ENCODE data around the gene SAMHD1.
A peak's percentile ranks its signal among the peaks of the same experiment; 100 is the strongest.

SAMHD1 gene

DNA sequence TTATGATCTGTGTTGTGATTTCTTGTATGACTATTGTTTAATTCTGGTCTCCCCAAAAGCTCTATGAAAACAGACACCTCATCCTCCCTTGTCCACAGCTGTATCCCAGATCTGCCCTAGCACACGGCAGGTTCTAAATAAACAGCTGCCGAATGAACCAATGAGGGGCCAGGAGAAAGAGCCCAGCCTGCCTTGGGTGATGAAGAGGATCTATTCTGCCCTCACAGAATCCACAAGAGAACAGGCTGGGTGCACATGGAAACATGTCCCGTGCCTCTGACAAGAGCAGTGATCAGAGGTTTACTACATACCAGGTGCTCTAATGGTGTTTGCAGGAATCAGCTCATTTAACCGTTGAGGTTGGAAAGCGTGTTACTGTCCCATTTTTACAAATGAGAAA lies 91.2 kb downstream of the SAMHD1 start:
- Histone ChIP-seq H3K4me3 (ENCODE audit: low read depth in 1 of 2, low read length in 2 of 2) (peak overlapping the region in 1 of 2 donors; percentile 10), H3K9me3 (ENCODE audit: control insufficient read depth in 1 of 2, low read length in 2 of 2) (no peaks in the 10 kb centered on the region), H3K27me3 (ENCODE audit: low read depth, low read length) (no peaks in the 10 kb centered on the region), H3K4me1 (ENCODE audit: control insufficient read depth in 1 of 2, insufficient read depth in 2 of 2, low read length in 2 of 2) (peaks cover 37 to 58% of the 10 kb centered on the region in 2 donors), H3K36me3 (ENCODE audit: control insufficient read depth in 1 of 2, insufficient read depth in 2 of 2, low read length in 2 of 2) (no peaks in the 10 kb centered on the region), H3K27ac (ENCODE audit: low read length) (peak overlapping the region; percentile 65)

DNA sequence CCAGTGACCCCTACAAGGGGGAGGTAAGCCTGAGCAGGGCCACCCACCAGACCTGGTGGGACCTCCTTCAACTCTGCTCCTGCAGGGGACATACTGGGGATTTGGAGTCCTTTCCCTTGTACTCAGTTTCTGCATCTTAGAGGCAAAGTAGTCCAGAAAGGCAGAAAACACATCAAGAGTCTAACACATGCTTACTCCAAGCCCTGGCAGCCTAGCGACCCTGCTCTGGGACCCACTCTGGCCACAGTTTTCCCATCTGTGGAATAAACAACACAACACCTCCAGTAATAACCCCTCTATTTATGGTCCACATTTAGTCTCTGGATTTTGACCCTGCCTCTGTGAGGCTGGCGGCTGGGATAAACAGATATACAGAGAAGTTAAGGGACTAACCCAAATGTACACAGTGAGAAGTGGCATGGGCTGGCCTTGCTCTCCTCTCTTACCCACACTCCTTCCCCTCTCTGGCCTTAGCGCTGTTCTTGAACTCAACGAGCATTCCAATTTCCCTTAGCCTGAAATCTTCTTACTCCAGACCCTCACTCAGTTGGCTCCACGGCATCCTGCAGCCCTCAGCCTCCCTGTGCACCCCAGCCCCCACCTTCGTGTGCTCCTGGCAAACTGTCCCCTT lies 91.7 kb downstream of the SAMHD1 start:
- no peaks in the 10 kb centered on the region for H3K27me3 ChIP-seq (ENCODE audit: low read depth, low read length)
- H3K4me1 ChIP-seq (ENCODE audit: control insufficient read depth in 1 of 2, insufficient read depth in 2 of 2, low read length in 2 of 2), result peaks cover 39 to 64% of the 10 kb centered on the region in 2 donors
- no peaks in the 10 kb centered on the region for H3K36me3 ChIP-seq (ENCODE audit: control insufficient read depth in 1 of 2, insufficient read depth in 2 of 2, low read length in 2 of 2)
- H3K4me3 ChIP-seq (ENCODE audit: low read depth in 1 of 2, low read length in 2 of 2), result peak overlapping the region in 1 of 2 donors; percentile 10
- peak overlapping the region; percentile 65 for H3K27ac ChIP-seq (ENCODE audit: low read length)
- H3K9me3 ChIP-seq (ENCODE audit: control insufficient read depth in 1 of 2, low read length in 2 of 2), result no peaks in the 10 kb centered on the region

DNA sequence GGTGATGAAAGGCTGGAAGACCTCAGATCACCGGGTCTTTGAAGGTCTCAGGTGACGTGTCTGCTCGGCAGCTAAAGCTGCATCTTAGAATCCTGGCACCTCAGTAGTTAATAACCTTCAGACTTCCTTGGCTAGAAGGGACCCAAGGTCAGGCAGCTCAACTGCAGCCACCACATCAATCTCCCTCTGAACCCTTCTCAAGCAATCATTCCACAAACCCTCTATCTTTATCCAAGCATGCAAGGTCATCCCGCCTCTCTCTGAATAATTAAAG lies 92.3 kb downstream of the SAMHD1 start:
- H3K27me3 ChIP-seq (ENCODE audit: low read depth, low read length), result no peaks in the 10 kb centered on the region
- H3K4me3 ChIP-seq (ENCODE audit: low read depth in 1 of 2, low read length in 2 of 2), result no peak overlapping the region
- H3K4me1 ChIP-seq (ENCODE audit: control insufficient read depth in 1 of 2, insufficient read depth in 2 of 2, low read length in 2 of 2), result peaks cover 39 to 70% of the 10 kb centered on the region in 2 donors

DNA sequence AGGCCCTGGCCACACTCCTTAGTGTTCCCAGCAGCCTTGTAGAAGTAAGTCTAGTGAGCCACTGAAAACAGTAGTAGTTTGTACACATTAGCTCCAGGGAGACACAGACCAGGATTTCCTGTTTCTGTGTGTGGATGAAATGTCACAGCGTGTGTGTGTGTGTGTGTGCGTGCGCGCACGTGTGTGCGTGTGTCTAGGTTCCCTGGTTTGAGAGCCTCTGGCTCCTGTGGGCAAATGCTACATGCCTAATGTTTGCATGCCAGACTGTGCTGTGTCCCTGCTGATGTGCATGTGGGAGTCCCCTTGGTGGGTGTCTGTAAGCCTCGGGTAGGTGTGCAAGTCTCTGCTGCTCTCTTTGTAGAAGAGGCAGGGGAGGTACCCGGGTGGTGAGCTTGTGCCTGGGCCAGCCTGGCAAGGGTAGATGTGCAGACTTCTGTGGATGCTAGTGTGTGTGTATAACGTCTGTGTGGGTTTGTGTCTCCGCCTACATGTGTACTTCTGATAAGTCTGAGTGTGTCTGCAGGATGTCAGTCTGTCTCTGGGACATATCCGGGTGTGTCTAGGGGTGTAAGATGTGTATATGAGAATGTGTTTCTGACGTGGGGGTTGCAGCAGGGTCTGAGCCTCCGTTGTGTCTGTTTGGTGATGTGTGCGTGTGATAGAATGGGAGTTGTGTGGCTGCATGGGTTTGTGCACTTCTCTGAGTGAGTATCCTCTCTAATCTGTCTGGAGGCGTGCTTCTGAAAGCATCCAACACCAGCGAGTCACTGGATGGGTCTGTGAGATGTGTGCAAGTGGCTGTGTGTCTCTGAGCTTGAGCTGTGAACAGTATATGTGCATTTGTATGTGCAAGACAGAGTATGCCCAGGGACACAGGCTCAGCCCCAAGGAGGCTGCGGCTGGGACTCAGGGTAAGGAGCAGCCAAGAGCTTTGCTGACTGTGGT lies 94.5 kb downstream of the SAMHD1 start:
- no peak overlapping the region for H3K4me3 ChIP-seq (ENCODE audit: low read depth in 1 of 2, low read length in 2 of 2)
- H3K27me3 ChIP-seq (ENCODE audit: low read depth, low read length), result no peaks in the 10 kb centered on the region
- H3K27ac ChIP-seq (ENCODE audit: low read length), result peak overlapping the region; percentile 11
- no peaks in the 10 kb centered on the region for H3K9me3 ChIP-seq (ENCODE audit: control insufficient read depth in 1 of 2, low read length in 2 of 2)
- no peaks in the 10 kb centered on the region for H3K36me3 ChIP-seq (ENCODE audit: control insufficient read depth in 1 of 2, insufficient read depth in 2 of 2, low read length in 2 of 2)
- peaks cover 39 to 92% of the 10 kb centered on the region in 2 donors for H3K4me1 ChIP-seq (ENCODE audit: control insufficient read depth in 1 of 2, insufficient read depth in 2 of 2, low read length in 2 of 2)

More for the DNA sequence above, 92.3 kb downstream of the SAMHD1 start:
- Histone ChIP-seq H3K27ac (ENCODE audit: low read length) (no peak overlapping the region), H3K9me3 (ENCODE audit: control insufficient read depth in 1 of 2, low read length in 2 of 2) (no peaks in the 10 kb centered on the region), H3K36me3 (ENCODE audit: control insufficient read depth in 1 of 2, insufficient read depth in 2 of 2, low read length in 2 of 2) (no peaks in the 10 kb centered on the region)

DNA sequence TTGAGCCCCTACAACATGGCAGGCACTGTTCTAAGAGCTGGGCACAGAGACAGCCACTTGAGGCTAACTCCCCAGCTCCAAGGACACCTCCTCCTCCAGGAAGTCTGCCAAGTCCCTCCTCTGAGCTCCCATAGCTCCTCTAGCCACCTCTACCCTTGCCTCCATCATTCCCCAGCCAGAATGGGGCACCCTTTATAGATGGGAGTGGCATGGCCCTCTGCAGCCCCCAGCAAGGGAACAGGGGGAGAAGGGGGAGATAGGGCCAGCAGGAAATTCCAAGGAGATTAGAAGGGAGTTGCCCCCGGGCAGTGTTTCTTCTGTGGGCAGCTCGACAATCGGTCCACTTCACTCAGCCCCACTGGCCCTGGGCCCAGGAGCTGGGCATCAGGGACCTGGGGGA lies 95.3 kb downstream of the SAMHD1 start:
- Histone ChIP-seq H3K27ac (ENCODE audit: low read length) (no peak overlapping the region), H3K4me3 (ENCODE audit: low read depth in 1 of 2, low read length in 2 of 2) (no peak overlapping the region), H3K36me3 (ENCODE audit: control insufficient read depth in 1 of 2, insufficient read depth in 2 of 2, low read length in 2 of 2) (no peaks in the 10 kb centered on the region), H3K9me3 (ENCODE audit: control insufficient read depth in 1 of 2, low read length in 2 of 2) (no peaks in the 10 kb centered on the region), H3K27me3 (ENCODE audit: low read depth, low read length) (no peaks in the 10 kb centered on the region), H3K4me1 (ENCODE audit: control insufficient read depth in 1 of 2, insufficient read depth in 2 of 2, low read length in 2 of 2) (peaks cover 33 to 87% of the 10 kb centered on the region in 2 donors)

DNA sequence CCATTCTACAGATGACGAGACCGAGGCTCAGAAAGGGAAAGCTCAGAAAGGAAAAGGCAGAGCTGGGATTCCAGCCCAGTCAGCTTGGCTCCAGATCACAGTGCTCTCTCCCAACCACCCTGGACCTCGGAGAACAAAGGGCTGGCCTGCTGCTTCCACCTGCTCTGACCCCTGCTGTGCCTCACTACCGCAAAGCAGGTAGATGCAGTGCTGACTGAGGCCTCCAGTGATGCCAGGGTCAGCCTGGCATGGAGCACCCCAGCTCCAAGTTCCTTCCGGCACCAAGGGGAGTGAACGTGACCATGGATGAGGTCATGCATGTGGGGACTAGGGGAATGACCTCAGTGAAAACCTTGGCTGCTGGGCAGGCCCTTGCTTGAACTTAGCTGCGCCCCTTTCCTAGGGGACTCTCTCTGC lies 96.3 kb downstream of the SAMHD1 start:
- Histone ChIP-seq H3K4me1 (ENCODE audit: control insufficient read depth in 1 of 2, insufficient read depth in 2 of 2, low read length in 2 of 2) (peaks cover 24 to 78% of the 10 kb centered on the region in 2 donors), H3K27ac (ENCODE audit: low read length) (peak overlapping the region; percentile 49), H3K27me3 (ENCODE audit: low read depth, low read length) (no peaks in the 10 kb centered on the region)

DNA sequence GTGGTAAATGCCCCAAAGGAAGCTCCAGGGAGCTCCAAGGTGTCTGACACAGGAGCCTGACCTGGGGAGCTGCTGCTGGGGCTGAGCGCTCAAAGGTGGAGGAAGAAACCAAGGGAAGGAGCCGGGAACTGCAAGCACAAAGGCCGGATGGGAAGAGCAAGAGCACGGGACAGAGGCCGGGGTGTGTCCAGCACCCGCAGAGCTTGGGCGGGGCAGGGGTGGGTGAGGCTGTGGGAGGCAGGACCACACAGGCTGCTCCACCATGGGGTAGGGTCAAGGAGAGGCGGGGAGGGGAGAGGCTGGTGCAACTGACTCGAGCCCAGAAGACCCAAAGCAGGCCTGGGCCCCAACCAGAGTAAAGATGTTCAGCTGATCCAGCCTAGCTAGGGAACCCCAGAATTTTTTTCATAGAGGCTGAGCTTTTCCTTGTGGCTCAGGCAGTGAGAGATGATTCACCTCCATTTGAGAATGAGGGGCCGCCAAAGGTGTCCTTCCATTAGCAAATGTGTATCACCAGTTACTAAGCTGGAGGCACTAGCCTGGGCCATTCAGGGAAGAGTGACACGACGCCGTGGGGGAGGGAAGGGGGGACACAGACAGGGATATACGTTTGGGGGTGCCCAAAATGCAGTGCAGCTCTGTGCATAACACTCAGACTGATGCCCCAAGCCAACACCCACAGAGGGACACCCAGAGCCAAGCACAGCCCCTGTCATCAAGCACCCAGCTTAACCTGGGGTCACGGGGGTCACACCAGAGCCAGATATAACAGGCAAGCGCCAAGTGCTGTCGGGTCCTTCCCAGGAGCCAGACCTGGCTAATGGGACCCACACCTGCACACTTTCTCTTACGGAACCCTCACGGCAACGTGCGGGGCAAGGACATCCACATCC lies 96.9 kb downstream of the SAMHD1 start:
- Histone ChIP-seq H3K4me3 (ENCODE audit: low read depth in 1 of 2, low read length in 2 of 2) (no peak overlapping the region), H3K27ac (ENCODE audit: low read length) (peak overlapping the region; percentile 49), H3K27me3 (ENCODE audit: low read depth, low read length) (no peaks in the 10 kb centered on the region), H3K36me3 (ENCODE audit: control insufficient read depth in 1 of 2, insufficient read depth in 2 of 2, low read length in 2 of 2) (no peaks in the 10 kb centered on the region), H3K9me3 (ENCODE audit: control insufficient read depth in 1 of 2, low read length in 2 of 2) (no peaks in the 10 kb centered on the region), H3K4me1 (ENCODE audit: control insufficient read depth in 1 of 2, insufficient read depth in 2 of 2, low read length in 2 of 2) (peaks cover 22 to 72% of the 10 kb centered on the region in 2 donors)

More for the DNA sequence above, 96.3 kb downstream of the SAMHD1 start:
- no peaks in the 10 kb centered on the region for H3K36me3 ChIP-seq (ENCODE audit: control insufficient read depth in 1 of 2, insufficient read depth in 2 of 2, low read length in 2 of 2)
- H3K9me3 ChIP-seq (ENCODE audit: control insufficient read depth in 1 of 2, low read length in 2 of 2), result no peaks in the 10 kb centered on the region
- no peak overlapping the region for H3K4me3 ChIP-seq (ENCODE audit: low read depth in 1 of 2, low read length in 2 of 2)

DNA sequence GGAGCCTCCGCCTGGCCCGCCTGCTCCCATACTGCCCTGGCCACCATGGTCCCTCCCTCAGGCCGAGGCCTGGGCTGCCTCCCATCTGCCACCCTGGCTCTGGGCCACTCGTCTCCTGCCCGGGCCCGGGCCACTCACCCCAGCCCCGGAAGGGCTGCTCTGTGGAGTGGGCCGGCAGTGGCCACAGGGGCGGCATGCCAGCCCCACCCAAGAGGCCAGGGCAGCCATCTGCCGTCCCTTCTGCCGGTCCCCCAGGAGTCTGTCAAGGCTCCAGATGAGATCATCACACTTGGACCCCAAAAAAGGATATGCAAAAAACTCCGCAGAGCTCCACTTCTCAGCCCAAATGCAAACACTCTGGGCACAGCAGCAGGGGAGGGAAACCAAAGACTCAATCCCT lies 99.3 kb downstream of the SAMHD1 start:
- Histone ChIP-seq H3K4me3 (ENCODE audit: low read depth in 1 of 2, low read length in 2 of 2) (peak overlapping the region in 1 of 2 donors; percentile 25), H3K27me3 (ENCODE audit: low read depth, low read length) (no peaks in the 10 kb centered on the region), H3K36me3 (ENCODE audit: control insufficient read depth in 1 of 2, insufficient read depth in 2 of 2, low read length in 2 of 2) (no peaks in the 10 kb centered on the region), H3K27ac (ENCODE audit: low read length) (peak overlapping the region; percentile 66), H3K9me3 (ENCODE audit: control insufficient read depth in 1 of 2, low read length in 2 of 2) (no peaks in the 10 kb centered on the region), H3K4me1 (ENCODE audit: control insufficient read depth in 1 of 2, insufficient read depth in 2 of 2, low read length in 2 of 2) (peaks cover 25 to 61% of the 10 kb centered on the region in 2 donors)

DNA sequence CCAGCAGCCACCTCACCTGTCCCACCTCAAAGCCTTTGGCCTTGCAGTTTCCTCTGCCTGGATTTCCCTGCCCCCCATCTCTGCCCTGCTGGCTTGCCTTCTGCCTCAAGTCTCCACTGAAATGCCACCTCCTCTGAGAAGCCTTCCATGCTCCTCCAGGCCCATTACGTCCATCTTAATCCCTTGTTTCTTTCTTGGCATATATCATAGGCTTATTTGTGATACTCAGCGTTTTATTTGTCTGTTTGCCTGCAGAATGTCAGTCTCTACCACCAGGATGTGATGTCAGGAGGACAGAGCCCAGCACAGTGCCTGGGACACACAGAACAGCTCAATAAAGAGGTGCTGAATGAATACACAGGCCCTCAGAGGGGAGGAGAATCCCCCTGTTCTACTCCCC lies 100.0 kb downstream of the SAMHD1 start:
- Histone ChIP-seq H3K27ac (ENCODE audit: low read length) (peak overlapping the region; percentile 66), H3K4me1 (ENCODE audit: control insufficient read depth in 1 of 2, insufficient read depth in 2 of 2, low read length in 2 of 2) (peaks cover 22 to 60% of the 10 kb centered on the region in 2 donors), H3K9me3 (ENCODE audit: control insufficient read depth in 1 of 2, low read length in 2 of 2) (no peaks in the 10 kb centered on the region), H3K36me3 (ENCODE audit: control insufficient read depth in 1 of 2, insufficient read depth in 2 of 2, low read length in 2 of 2) (no peaks in the 10 kb centered on the region), H3K27me3 (ENCODE audit: low read depth, low read length) (no peaks in the 10 kb centered on the region), H3K4me3 (ENCODE audit: low read depth in 1 of 2, low read length in 2 of 2) (no peak overlapping the region)

DNA sequence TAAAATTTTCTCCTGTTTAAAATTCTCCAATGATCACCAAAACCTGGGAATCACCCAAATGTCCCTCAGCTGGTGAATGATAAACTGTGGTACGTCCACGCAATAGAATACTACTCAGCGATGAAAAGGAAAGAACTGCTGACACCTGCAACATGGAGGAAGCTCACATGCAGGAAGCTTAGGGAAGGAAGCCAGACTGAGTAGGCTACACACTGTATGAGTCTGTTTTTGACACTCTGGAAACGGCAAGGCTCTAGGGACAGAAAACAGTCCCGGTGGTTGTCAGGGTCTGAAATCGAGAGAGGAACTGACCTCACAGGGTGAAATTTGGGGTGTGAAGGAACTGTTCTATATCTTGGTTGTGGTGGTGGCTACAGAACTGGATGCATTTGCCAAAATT lies 100.7 kb downstream of the SAMHD1 start:
- H3K9me3 ChIP-seq (ENCODE audit: control insufficient read depth in 1 of 2, low read length in 2 of 2), result no peaks in the 10 kb centered on the region
- no peaks in the 10 kb centered on the region for H3K36me3 ChIP-seq (ENCODE audit: control insufficient read depth in 1 of 2, insufficient read depth in 2 of 2, low read length in 2 of 2)
- H3K4me3 ChIP-seq (ENCODE audit: low read depth in 1 of 2, low read length in 2 of 2), result no peak overlapping the region
- H3K4me1 ChIP-seq (ENCODE audit: control insufficient read depth in 1 of 2, insufficient read depth in 2 of 2, low read length in 2 of 2), result peaks cover 16 to 60% of the 10 kb centered on the region in 2 donors
- H3K27me3 ChIP-seq (ENCODE audit: low read depth, low read length), result no peaks in the 10 kb centered on the region
- H3K27ac ChIP-seq (ENCODE audit: low read length), result no peak overlapping the region
